Activated gamma-delta T cell treated with anti-CD3 and anti-CD28 coated beads, Interleukin-2, amount 50 U/mL, for 16 hours (primary cell): Measurements from ENCODE around the gene PIMREG.

Source experiments
- DNase-seq: peaks from one replicate; pipeline ENCODE4 v3.0.0-alpha.2; 2020; ENCODE audit warnings: low read depth

The PIMREG gene

DNA sequence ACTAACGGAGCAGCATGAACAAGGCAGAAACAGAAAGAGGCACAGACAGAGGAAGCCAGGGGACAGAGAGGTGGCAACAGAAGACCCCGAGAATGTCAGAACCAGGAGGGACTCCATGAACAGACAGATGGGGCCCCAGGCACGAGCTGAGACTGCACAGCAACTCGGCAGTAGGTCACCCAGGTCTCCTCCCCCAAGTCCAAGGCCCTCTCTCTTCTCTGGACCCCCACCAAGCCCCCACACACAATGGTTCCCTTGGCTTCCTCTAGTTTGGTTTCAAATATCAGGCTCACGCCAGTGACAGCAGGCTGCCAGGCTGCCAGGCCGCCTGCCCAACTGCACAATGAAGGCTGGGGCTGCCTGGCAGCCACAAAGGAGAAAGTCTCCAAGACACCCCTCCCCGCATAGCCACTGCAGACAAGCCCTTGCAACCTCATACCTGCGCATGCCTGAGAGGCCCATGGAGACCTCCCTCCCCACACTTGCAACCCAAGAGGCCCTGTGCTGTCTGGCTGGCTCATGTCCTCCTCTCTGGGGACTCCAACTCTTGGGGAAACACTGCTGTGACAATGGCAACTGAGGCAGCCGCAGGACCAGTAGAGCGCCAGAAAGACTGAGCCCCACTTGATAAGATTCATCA lies 54.8 kb downstream of the PIMREG start:
- DNase-seq: no peak
